NT2/D1 (cell line): ENCODE data around the gene SPOP.

ENCODE experiments used
- DNase-seq: peaks from one replicate; pipeline ENCODE4 v3.0.0-alpha.2; 2011; ENCODE audit warnings: low read depth, low spot score
- H3K27me3 ChIP-seq: 2 replicates; pipeline ENCODE4 v1.6.0; 2011; ENCODE audit warnings: mild to moderate bottlenecking; ENCODE audit not compliant: insufficient read length, insufficient read depth
- H3K36me3 ChIP-seq: 2 replicates; pipeline ENCODE4 v1.6.1; 2011; ENCODE audit warnings: mild to moderate bottlenecking, low read length, mixed read lengths; ENCODE audit not compliant: insufficient read depth, insufficient read length
- H3K4me1 ChIP-seq: 2 replicates; pipeline ENCODE4 v1.5.1; 2011; ENCODE audit not compliant: insufficient read depth, insufficient read length
- H3K4me3 ChIP-seq: 2 replicates; pipeline ENCODE4 v1.5.1; 2011; ENCODE audit warnings: low read depth; ENCODE audit not compliant: insufficient read length
- H3K9ac ChIP-seq: 2 replicates; pipeline ENCODE4 v1.6.0; 2011; ENCODE audit warnings: low read depth; ENCODE audit not compliant: insufficient read length
- H3K9me3 ChIP-seq: 2 replicates; pipeline ENCODE4 v1.5.1; 2011; ENCODE audit warnings: mild to moderate bottlenecking, low read length; ENCODE audit not compliant: insufficient read depth
- SUZ12 ChIP-seq: IDR thresholded peaks from 2 replicates; pipeline ENCODE4 v1.6.1; 2011; ENCODE audit not compliant: insufficient read length, insufficient read depth; ENCODE audit errors: extremely low read depth
- YY1 ChIP-seq: IDR thresholded peaks from 2 replicates; pipeline ENCODE4 v1.6.1; 2011; ENCODE audit not compliant: insufficient read length, insufficient read depth
- ZNF274 ChIP-seq: IDR thresholded peaks from 2 replicates; pipeline ENCODE4 v1.6.1; 2011; ENCODE audit warnings: mild to moderate bottlenecking, low read depth, low read length

The SPOP gene

GRCh38 chr17:49567871-49568694, 109.8 kb downstream of the SPOP start:
- TF ChIP-seq ZNF274: no peak
- no peak for TF ChIP-seq SUZ12
- TF ChIP-seq YY1: no peak
- Histone ChIP-seq H3K36me3 (no peaks in the 10 kb centered on the region), H3K9me3 (peaks cover 9% of the 10 kb centered on the region; the same call in 1 of the 2 replicates), H3K4me3 (no peak overlapping the region), H3K9ac (no peak overlapping the region), H3K4me1 (peaks cover 14% of the 10 kb centered on the region), H3K27me3 (peaks cover 9% of the 10 kb centered on the region)
- DNase-seq: no peak

GRCh38 chr17:49567104-49567521, 110.8 kb downstream of the SPOP start:
- TF ChIP-seq SUZ12 (no peak), YY1 (no peak), ZNF274 (no peak)

DNA sequence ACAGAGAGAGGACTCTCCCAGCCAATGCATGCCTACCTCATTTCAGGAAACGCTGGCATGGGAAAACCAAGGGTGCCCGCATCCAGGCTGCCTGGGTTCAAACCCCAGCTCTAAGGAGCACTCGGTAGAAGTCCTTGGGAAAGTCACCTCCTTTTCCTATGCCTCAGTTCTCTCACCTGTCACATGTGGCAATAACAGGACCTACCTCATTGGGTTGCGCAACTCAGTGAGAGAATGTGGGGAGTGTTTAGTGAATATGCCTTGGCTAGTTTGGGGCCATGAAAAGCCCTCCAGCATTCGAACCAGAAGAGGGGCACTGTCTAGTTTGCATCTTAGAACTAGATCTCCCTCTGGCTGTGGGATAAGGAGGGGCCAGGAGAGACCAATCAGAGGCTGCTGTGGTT, 111.2 kb downstream of the SPOP start:
- no peak overlapping the region for H3K9ac ChIP-seq
- H3K36me3 ChIP-seq: no peaks in the 10 kb centered on the region
- no peak overlapping the region for H3K4me3 ChIP-seq
- H3K27me3 ChIP-seq: peaks cover 9% of the 10 kb centered on the region
- no peak for TF ChIP-seq SUZ12
- TF ChIP-seq ZNF274: no peak
- TF ChIP-seq YY1: no peak
- H3K4me1 ChIP-seq: peaks cover 11% of the 10 kb centered on the region
- H3K9me3 ChIP-seq: peaks cover 9% of the 10 kb centered on the region; the same call in 1 of the 2 replicates
- no peak for DNase-seq

More at GRCh38 chr17:49567104-49567521, 110.8 kb downstream of the SPOP start:
- Histone ChIP-seq H3K9ac (no peak overlapping the region), H3K36me3 (no peaks in the 10 kb centered on the region), H3K4me3 (no peak overlapping the region), H3K9me3 (peaks cover 9% of the 10 kb centered on the region; the same call in 1 of the 2 replicates), H3K4me1 (peaks cover 11% of the 10 kb centered on the region), H3K27me3 (peaks cover 9% of the 10 kb centered on the region)
- no peak for DNase-seq

GRCh38 chr17:49565948-49566491, 111.9 kb downstream of the SPOP start:
- H3K27me3 ChIP-seq: peaks cover 8% of the 10 kb centered on the region
- no peak for DNase-seq
- H3K4me3 ChIP-seq: no peak overlapping the region

GRCh38 chr17:49564638-49565037, 113.3 kb downstream of the SPOP start:
- no peak for DNase-seq
- no peak overlapping the region for H3K4me3 ChIP-seq
- H3K9me3 ChIP-seq: no peaks in the 10 kb centered on the region
- TF ChIP-seq SUZ12 (no peak), ZNF274 (no peak), YY1 (no peak)
- no peaks in the 10 kb centered on the region for H3K36me3 ChIP-seq
- H3K9ac ChIP-seq: no peak overlapping the region
- no peaks in the 10 kb centered on the region for H3K27me3 ChIP-seq
- H3K4me1 ChIP-seq: peaks cover 3% of the 10 kb centered on the region

More at GRCh38 chr17:49565948-49566491, 111.9 kb downstream of the SPOP start:
- Histone ChIP-seq H3K9ac (no peak overlapping the region), H3K36me3 (no peaks in the 10 kb centered on the region), H3K9me3 (peaks cover 9% of the 10 kb centered on the region; the same call in 1 of the 2 replicates), H3K4me1 (peaks cover 11% of the 10 kb centered on the region)
- TF ChIP-seq YY1 (no peak), ZNF274 (no peak), SUZ12 (no peak)

DNA sequence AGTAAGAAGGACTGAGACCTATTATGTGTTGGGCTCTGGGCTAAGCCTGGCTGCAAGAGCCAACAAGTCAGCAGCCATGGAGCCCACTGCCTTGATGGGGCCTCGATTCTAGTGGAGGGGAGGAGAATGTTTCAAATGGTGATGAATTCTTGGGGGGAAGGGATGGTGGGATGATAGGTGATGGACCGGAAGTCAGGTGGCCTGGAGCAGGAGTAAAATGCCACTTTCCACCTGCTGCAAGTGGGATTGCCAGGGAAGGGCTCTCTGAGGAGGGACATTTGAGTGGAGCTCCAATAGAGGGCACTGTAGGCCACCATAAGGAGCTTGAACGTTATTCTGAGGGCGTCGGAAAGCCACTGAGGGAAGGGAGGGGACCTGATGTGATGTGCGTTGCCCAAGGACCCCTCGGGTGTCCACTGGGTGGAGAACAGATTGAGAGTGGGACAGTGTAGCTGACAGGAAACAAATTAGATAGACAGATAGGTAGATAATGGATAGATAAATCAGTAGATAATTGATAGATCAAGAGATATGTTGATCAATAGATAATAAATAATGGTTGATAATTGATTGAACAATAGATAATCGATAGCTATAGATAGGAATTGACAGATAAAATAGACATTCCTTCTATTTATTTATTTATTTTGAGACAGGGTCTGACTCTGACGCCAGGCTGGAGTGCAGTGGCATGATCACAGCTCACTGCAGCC, 120.4 kb downstream of the SPOP start:
- H3K4me1 ChIP-seq: peaks cover 2% of the 10 kb centered on the region
- H3K9me3 ChIP-seq: no peaks in the 10 kb centered on the region
- H3K4me3 ChIP-seq: no peak overlapping the region
- H3K9ac ChIP-seq: no peak overlapping the region
- H3K36me3 ChIP-seq: no peaks in the 10 kb centered on the region
- DNase-seq: peak; percentile 50
- peaks cover 23% of the 10 kb centered on the region for H3K27me3 ChIP-seq
- no peak for TF ChIP-seq SUZ12
- TF ChIP-seq YY1: no peak
- no peak for TF ChIP-seq ZNF274
